BLaER1 treated with 17β-estradiol and CSF1 and Interleukin-3, amounts not matched to agents 10 nM and 100 nM (cell line): ENCODE results near the gene WDHD1.
"Not testable (repeated sequence)": the region's sequence is repeated elsewhere in the genome, so short reads cannot be mapped to it uniquely, and the experiment has no call there.

Experiments
- H3K27ac ChIP-seq, 11 experiments: shearing (Covaris generic); formaldehyde crosslinking; 2 replicates each; pipeline ENCODE4 v1.8.1; 2022
- H3K27me3 ChIP-seq, 11 experiments: shearing (Covaris generic); formaldehyde crosslinking; 2 replicates each; pipeline ENCODE4 v1.8.1; 2022
- H3K36me3 ChIP-seq, 11 experiments: shearing (Covaris generic); formaldehyde crosslinking; 2 replicates each; pipeline ENCODE4 v1.8.1; 2022
- H3K4me1 ChIP-seq, 10 experiments: shearing (Covaris generic); formaldehyde crosslinking; 2 replicates each; pipeline ENCODE4 v1.8.1; 2022
- H3K4me2 ChIP-seq, 11 experiments: shearing (Covaris generic); formaldehyde crosslinking; 2 replicates each; pipeline ENCODE4 v1.8.1; 2022
- H3K4me3 ChIP-seq, 10 experiments: shearing (Covaris generic); formaldehyde crosslinking; 2 replicates each; pipeline ENCODE4 v1.8.1; 2022
- H3K9ac ChIP-seq, 11 experiments: shearing (Covaris generic); formaldehyde crosslinking; 2 replicates each; pipeline ENCODE4 v1.8.1; 2022
- H3K9me3 ChIP-seq, 11 experiments: shearing (Covaris generic); formaldehyde crosslinking; replicated peaks in 1 of 11; 2 replicates each; pipeline ENCODE4 v1.8.1; 2022
- H4K20me1 ChIP-seq, 11 experiments: shearing (Covaris generic); formaldehyde crosslinking; 2 replicates each; pipeline ENCODE4 v1.8.1; 2022
- Cebpa-rat ChIP-seq, 11 experiments: shearing (Covaris generic); IDR thresholded peaks; 2 replicates each; pipeline ENCODE4 v1.8.1; 2022

The WDHD1 gene

GRCh38 chr14:55000381-55000780, 26.5 kb downstream of the WDHD1 start:
- peaks cover 0 to 31% (median 11%) of the 10 kb centered on the region in 10 experiments; a peak in 13 of 20 replicates for H3K4me1 ChIP-seq
- peaks cover 3 to 99% (median 85%) of the 10 kb centered on the region in 11 experiments; a peak in 21 of 22 replicates for H3K36me3 ChIP-seq
- no peak overlapping the region for H3K27ac ChIP-seq
- H3K4me2 ChIP-seq, result peak overlapping the region in 6 of 11 experiments; percentile 16 to 44 (median 34); a peak in 5 of 22 replicates
- H3K27me3 ChIP-seq, result no peaks in the 10 kb centered on the region
- 0 out of 22 replicates have a peak, but pooled peaks of 1 of the 11 experiments have one; percentile 29 for TF ChIP-seq Cebpa-rat (IDR thresholded peaks at IDR 0.05)
- H4K20me1 ChIP-seq, result no peaks in the 10 kb centered on the region; a peak in 1 of 22 replicates
- H3K9ac ChIP-seq, result no peak overlapping the region
- no peak overlapping the region for H3K4me3 ChIP-seq
- H3K9me3 ChIP-seq, result no peaks in the 10 kb centered on the region

GRCh38 chr14:54985156-54985555, 41.7 kb downstream of the WDHD1 start:
- Histone ChIP-seq H3K27ac (no peak overlapping the region), H3K9ac (no peak overlapping the region), H3K36me3 (peaks cover 8 to 100% (median 90%) of the 10 kb centered on the region in 11 experiments; a peak in 20 of 22 replicates), H3K4me3 (no peak overlapping the region), H3K4me1 (no peaks in the 10 kb centered on the region), H3K9me3 (no peaks in the 10 kb centered on the region), H3K4me2 (no peak overlapping the region), H4K20me1 (no peaks in the 10 kb centered on the region), H3K27me3 (no peaks in the 10 kb centered on the region)
- TF ChIP-seq Cebpa-rat (IDR thresholded peaks at IDR 0.05), result no peak

DNA sequence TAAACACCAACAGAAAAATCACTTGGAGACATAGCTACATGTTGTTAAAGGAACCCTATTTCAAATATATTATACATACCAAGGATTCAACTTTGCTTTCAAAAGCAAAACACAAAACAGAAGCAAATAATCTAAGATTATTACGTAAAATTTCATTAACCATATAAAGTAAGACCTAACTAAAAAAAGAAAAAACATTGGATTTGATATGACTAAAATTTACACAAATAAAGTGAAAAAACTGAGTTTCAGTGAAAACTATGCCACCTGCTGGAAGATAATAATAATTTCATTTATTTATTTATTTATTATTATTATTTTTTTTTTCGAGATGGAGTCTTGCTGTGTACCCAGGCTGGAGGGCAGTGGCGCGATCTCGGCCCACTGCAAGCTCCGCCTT, 45.2 kb downstream of the WDHD1 start:
- Histone ChIP-seq H3K36me3 (peaks cover 4 to 100% (median 88%) of the 10 kb centered on the region in 11 experiments; a peak in 20 of 22 replicates), H3K27me3 (no peaks in the 10 kb centered on the region), H3K4me3 (no peak overlapping the region), H4K20me1 (no peaks in the 10 kb centered on the region), H3K4me2 (no peak overlapping the region), H3K9ac (no peak overlapping the region), H3K9me3 (no peaks in the 10 kb centered on the region), H3K27ac (no peak overlapping the region), H3K4me1 (peaks cover 0 to 7% (median 0%) of the 10 kb centered on the region in 10 experiments; a peak in 6 of 20 replicates)
- no peak for TF ChIP-seq Cebpa-rat (IDR thresholded peaks at IDR 0.05)

- Histone ChIP-seq H3K9me3 (no peaks in the 10 kb centered on the region), H4K20me1 (no peaks in the 10 kb centered on the region), H3K4me2 (no peak overlapping the region), H3K27ac (no peak overlapping the region), H3K4me1 (peaks cover 0 to 21% (median 4%) of the 10 kb centered on the region in 10 experiments; a peak in 9 of 20 replicates), H3K27me3 (no peaks in the 10 kb centered on the region), H3K4me3 (no peak overlapping the region), H3K36me3 (peaks cover 4 to 100% (median 76%) of the 10 kb centered on the region in 11 experiments; a peak in 20 of 22 replicates), H3K9ac (no peak overlapping the region)
- no peak for TF ChIP-seq Cebpa-rat (IDR thresholded peaks at IDR 0.05)
These were observed 47.9 kb downstream of the WDHD1 start for GRCh38 chr14:54979039-54979438.

DNA sequence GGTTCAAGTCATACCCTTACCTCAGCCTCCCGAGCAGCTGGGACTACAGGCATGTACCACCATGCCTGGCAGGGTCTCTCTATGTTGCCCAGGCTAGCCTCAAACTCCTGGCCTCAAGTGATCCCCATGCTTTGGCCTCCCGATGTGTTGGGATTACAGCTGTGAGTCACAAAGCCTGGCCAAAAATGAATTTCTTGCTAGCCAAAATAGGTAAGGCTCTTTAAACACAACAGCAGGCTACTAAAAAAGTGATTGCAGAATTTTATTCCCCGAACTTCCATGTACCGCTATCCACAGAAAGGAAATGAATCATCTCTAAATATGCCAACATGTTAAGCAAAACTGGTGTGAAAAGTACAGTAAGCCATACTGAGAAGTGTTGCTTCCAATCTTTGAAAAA, 50.6 kb downstream of the WDHD1 start:
- Histone ChIP-seq H3K9ac (no peak overlapping the region; a peak in 1 of 22 replicates), H3K27ac (peak overlapping the region in 2 of 11 experiments; percentile 5 to 15; a peak in 4 of 22 replicates), H3K4me1 (peaks cover 0 to 21% (median 4%) of the 10 kb centered on the region in 10 experiments; a peak in 9 of 20 replicates), H3K9me3 (peaks cover 0 to 9% (median 0%) of the 10 kb centered on the region in 11 experiments; a peak in 2 of 22 replicates), H3K4me3 (no peak overlapping the region), H3K27me3 (no peaks in the 10 kb centered on the region), H4K20me1 (no peaks in the 10 kb centered on the region), H3K4me2 (peak overlapping the region in 5 of 11 experiments; percentile 20 to 73 (median 65); a peak in 9 of 22 replicates), H3K36me3 (peaks cover 0 to 100% (median 68%) of the 10 kb centered on the region in 11 experiments; a peak in 19 of 22 replicates)
- TF ChIP-seq Cebpa-rat (IDR thresholded peaks at IDR 0.05), result no peak

- Histone ChIP-seq H4K20me1 (no peaks in the 10 kb centered on the region), H3K27me3 (no peaks in the 10 kb centered on the region), H3K4me1 (peaks cover 0 to 21% (median 4%) of the 10 kb centered on the region in 10 experiments; a peak in 9 of 20 replicates), H3K4me3 (no peak overlapping the region), H3K9ac (no peak overlapping the region), H3K4me2 (peak overlapping the region in 5 of 11 experiments; percentile 20 to 73 (median 65); a peak in 9 of 22 replicates), H3K27ac (no peak overlapping the region; a peak in 1 of 22 replicates), H3K36me3 (peaks cover 0 to 100% (median 68%) of the 10 kb centered on the region in 11 experiments; a peak in 19 of 22 replicates), H3K9me3 (peaks cover 0 to 9% (median 0%) of the 10 kb centered on the region in 11 experiments; a peak in 2 of 22 replicates)
- no peak for TF ChIP-seq Cebpa-rat (IDR thresholded peaks at IDR 0.05)
These were observed 51.0 kb downstream of the WDHD1 start for GRCh38 chr14:54975856-54976255.

DNA sequence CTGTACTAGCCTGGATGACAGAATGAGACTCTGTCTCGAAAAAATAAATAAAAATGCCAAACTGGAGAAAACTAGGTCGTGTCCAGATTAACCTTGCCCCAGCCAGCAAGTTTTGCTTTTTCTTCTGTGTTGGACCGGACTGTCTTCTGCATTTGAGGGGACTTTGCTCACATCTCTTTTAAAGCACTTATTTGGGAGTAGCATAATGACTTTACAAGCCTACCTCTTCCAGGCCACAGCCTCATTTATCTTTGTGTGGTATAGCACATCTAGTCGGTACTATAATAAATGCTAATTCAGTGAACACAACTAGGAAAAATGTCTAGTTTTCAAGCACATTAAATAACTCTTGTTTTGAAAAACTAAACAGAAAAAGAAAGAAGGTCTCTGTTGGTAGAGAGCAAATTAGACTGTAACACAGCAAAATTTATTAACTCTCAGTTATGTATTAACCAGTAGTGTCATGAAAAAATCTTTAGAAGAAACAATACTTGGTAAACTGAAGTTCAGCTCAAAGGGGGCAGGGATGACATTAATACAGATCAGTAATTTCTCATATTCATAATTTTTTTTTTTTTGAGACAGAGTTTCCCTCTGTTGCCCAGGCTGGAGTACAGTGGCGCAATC, 52.0 kb downstream of the WDHD1 start:
- Histone ChIP-seq H3K4me1 (peaks cover 0 to 21% (median 4%) of the 10 kb centered on the region in 10 experiments; a peak in 9 of 20 replicates), H4K20me1 (no peaks in the 10 kb centered on the region), H3K4me2 (peak overlapping the region in 1 of 11 experiments; percentile 65; a peak in 1 of 22 replicates), H3K36me3 (peaks cover 0 to 100% (median 63%) of the 10 kb centered on the region in 11 experiments; a peak in 18 of 22 replicates), H3K27ac (no peak overlapping the region), H3K9me3 (peaks cover 0 to 9% (median 0%) of the 10 kb centered on the region in 11 experiments; a peak in 2 of 22 replicates), H3K4me3 (no peak overlapping the region), H3K27me3 (no peaks in the 10 kb centered on the region), H3K9ac (no peak overlapping the region)
- no peak for TF ChIP-seq Cebpa-rat (IDR thresholded peaks at IDR 0.05)

DNA sequence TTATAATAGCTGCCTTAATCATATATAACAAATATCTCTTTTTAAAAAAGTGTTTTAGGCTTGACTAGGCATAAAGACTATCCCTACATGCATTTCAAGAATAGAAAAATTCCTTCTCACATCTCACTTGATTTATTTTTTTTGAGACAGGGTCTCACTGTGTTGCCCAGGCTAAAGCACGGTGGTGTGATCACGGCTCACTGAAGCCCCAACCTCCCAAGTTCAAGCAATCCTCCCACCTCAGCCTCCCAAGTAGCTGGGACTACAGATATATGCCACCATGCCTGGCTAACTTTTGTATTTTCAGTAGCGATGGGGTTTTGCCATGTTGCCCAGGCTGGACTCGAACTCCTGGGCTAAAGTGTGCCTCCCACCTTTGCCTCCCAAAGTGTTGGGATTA, 59.4 kb downstream of the WDHD1 start:
- H3K4me3 ChIP-seq, result no peak overlapping the region
- no peaks in the 10 kb centered on the region for H3K27me3 ChIP-seq
- H3K36me3 ChIP-seq, result peaks cover 2 to 100% (median 80%) of the 10 kb centered on the region in 11 experiments; a peak in 21 of 22 replicates
- H3K9me3 ChIP-seq, result peaks cover 0 to 9% (median 0%) of the 10 kb centered on the region in 11 experiments; a peak in 2 of 22 replicates
- no peaks in the 10 kb centered on the region for H4K20me1 ChIP-seq
- H3K9ac ChIP-seq, result no peak overlapping the region
- no peak for TF ChIP-seq Cebpa-rat (IDR thresholded peaks at IDR 0.05)
- H3K4me2 ChIP-seq, result no peak overlapping the region
- H3K4me1 ChIP-seq, result no peaks in the 10 kb centered on the region
- H3K27ac ChIP-seq, result no peak overlapping the region

- no peak for TF ChIP-seq Cebpa-rat (IDR thresholded peaks at IDR 0.05)
- Histone ChIP-seq H3K4me3 (no peak overlapping the region), H3K9me3 (peaks cover 0 to 8% (median 0%) of the 10 kb centered on the region in 11 experiments; a peak in 3 of 22 replicates), H3K27me3 (no peaks in the 10 kb centered on the region), H3K36me3 (peaks cover 29 to 67% (median 62%) of the 10 kb centered on the region in 11 experiments), H3K4me1 (no peaks in the 10 kb centered on the region), H3K9ac (no peak overlapping the region), H4K20me1 (no peaks in the 10 kb centered on the region; a peak in 2 of 22 replicates), H3K27ac (no peak overlapping the region), H3K4me2 (no peak overlapping the region)
These were observed 71.8 kb downstream of the WDHD1 start for GRCh38 chr14:54955143-54955542.

- H4K20me1 ChIP-seq, H3K27me3 ChIP-seq, H3K4me3 ChIP-seq, H3K27ac ChIP-seq, H3K4me1 ChIP-seq, H3K9ac ChIP-seq, H3K4me2 ChIP-seq: not testable (repeated sequence)
- peaks cover 28 to 61% (median 55%) of the 10 kb centered on the region in 11 experiments for H3K36me3 ChIP-seq
- peaks cover 6 to 15% (median 6%) of the 10 kb centered on the region in 11 experiments for H3K9me3 ChIP-seq
These were observed 73.3 kb downstream of the WDHD1 start for GRCh38 chr14:54953609-54954008.

- not testable (repeated sequence) for H3K4me2 ChIP-seq, H3K4me1 ChIP-seq, H3K27ac ChIP-seq, H3K9ac ChIP-seq, H3K4me3 ChIP-seq, H4K20me1 ChIP-seq, H3K27me3 ChIP-seq
- Histone ChIP-seq H3K9me3 (peaks cover 13 to 23% (median 14%) of the 10 kb centered on the region in 11 experiments), H3K36me3 (peaks cover 34 to 61% (median 55%) of the 10 kb centered on the region in 11 experiments)
These were observed 74.1 kb downstream of the WDHD1 start for GRCh38 chr14:54952803-54953202.
